ENCODE data around the gene PAPLN.

GRCh38 chr14:73250781-73251500 is 13.6 kb downstream of the PAPLN start:
- TF ChIP-seq, protein P1, sequence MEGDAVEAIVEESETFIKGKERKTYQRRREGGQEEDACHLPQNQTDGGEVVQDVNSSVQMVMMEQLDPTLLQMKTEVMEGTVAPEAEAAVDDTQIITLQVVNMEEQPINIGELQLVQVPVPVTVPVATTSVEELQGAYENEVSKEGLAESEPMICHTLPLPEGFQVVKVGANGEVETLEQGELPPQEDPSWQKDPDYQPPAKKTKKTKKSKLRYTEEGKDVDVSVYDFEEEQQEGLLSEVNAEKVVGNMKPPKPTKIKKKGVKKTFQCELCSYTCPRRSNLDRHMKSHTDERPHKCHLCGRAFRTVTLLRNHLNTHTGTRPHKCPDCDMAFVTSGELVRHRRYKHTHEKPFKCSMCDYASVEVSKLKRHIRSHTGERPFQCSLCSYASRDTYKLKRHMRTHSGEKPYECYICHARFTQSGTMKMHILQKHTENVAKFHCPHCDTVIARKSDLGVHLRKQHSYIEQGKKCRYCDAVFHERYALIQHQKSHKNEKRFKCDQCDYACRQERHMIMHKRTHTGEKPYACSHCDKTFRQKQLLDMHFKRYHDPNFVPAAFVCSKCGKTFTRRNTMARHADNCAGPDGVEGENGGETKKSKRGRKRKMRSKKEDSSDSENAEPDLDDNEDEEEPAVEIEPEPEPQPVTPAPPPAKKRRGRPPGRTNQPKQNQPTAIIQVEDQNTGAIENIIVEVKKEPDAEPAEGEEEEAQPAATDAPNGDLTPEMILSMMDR (conservative IDR thresholded peaks at IDR 0.05): no peak
- TF ChIP-seq EZH2 (IDR thresholded peaks at IDR 0.05; ENCODE audit: low read depth): no peak

Measured in PC-9 (cell line).